C4-2B (cell line): Measurements from ENCODE around the gene AHRR.

Experiments
- H3K27ac ChIP-seq: fragments of 450-650 bp; 2 replicates; pipeline ENCODE4 v1.5.1; 2017
- ZFX ChIP-seq: fragments of 450-650 bp; IDR thresholded peaks from 2 replicates; pipeline ENCODE4 v1.6.1; 2017
- TF ChIP-seq, protein P1 (sequence below): fragments of 450-650 bp; conservative IDR thresholded peaks from 2 replicates; pipeline ENCODE4 v1.5.1; 2017; ENCODE audit warnings: mild to moderate bottlenecking

AHRR gene

DNA sequence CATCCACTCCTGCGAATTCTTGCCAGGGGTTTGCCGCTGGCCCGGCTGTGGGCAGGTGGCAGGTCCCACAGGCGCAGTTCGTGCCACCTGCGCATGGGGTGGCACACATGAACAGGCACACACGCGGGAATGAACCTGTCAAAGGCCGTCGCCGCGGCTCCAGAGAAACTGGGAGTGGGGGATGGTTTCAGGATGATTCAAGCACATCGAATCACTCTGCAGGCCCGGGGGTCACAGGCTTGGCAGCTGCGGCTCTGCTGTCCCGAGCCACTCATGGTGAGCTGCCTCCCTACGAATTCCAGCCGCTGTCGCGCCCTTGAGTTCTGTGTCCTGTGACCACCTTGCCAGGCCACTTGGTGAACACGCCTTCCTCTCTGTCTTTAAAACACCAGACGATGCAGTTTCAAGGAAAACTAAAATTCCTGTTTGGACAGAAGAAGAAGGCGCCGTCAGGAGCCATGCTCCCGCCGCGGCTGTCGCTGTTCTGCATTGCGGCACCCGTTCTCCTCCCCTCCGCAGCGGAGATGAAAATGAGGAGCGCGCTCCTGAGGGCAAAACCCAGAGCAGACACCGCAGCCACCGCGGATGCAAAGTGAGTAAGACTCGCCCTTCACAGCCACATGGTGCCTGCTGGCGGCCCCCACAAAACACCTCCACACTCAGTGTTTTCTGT is 106.0 kb downstream of the AHRR start:
- TF ChIP-seq ZFX, result no peak
- TF ChIP-seq, protein P1, sequence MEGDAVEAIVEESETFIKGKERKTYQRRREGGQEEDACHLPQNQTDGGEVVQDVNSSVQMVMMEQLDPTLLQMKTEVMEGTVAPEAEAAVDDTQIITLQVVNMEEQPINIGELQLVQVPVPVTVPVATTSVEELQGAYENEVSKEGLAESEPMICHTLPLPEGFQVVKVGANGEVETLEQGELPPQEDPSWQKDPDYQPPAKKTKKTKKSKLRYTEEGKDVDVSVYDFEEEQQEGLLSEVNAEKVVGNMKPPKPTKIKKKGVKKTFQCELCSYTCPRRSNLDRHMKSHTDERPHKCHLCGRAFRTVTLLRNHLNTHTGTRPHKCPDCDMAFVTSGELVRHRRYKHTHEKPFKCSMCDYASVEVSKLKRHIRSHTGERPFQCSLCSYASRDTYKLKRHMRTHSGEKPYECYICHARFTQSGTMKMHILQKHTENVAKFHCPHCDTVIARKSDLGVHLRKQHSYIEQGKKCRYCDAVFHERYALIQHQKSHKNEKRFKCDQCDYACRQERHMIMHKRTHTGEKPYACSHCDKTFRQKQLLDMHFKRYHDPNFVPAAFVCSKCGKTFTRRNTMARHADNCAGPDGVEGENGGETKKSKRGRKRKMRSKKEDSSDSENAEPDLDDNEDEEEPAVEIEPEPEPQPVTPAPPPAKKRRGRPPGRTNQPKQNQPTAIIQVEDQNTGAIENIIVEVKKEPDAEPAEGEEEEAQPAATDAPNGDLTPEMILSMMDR, result no peak
- H3K27ac ChIP-seq, result no peak overlapping the region

DNA sequence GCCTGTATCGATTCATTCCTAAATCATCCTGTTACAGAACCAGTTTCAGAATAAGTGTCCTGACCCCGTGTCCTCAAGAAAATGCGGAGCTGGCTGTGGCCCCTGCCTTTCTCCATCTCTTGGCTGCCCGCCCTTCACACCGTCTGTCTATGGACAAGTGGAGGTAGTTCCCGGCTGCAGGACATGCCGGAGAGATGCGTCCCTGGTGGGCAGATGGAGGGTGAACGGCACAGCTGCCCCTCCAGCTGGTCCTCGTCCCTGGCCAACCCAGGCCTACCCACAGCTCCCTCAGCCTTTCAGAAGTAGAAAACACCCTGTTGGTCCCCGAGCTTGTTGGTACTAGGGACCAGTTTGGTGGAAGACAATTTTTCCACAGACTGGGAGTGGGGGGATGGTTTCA is 106.7 kb downstream of the AHRR start:
- TF ChIP-seq, protein P1, result no peak
- no peak for TF ChIP-seq ZFX

DNA sequence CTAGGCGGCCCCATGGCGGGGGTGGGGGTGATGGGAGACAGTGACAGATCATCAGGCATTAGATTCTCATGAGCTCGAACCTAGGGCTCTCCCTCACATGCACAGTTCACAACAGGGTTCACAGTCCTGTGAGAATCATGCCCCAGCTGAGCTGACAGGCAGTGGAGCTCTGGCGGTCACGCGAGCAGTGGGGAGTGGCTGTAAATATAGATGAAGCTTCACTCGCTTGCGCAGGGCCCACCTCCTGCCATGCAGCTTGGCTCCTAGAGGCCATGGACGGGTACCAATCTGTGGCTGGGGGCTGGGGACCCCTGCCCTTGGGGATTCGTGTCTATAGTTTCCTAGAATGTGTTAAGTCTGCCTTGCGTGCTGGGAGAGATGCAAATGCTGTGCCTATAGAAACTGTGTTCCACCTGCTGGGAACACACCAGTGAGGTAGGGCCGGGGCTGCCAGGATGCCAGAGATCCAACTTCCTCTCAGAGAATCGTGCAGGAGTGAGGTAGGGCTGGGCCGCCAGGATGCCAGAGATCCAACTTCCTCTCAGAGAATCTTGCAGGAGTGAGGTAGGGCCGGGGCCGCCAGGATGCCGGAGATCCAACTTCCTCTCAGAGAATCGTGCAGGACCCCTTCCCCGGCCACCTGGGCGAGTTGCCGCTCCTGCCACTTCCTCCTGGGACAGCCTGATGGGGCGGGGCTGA is 107.4 kb downstream of the AHRR start:
- no peak for TF ChIP-seq ZFX
- TF ChIP-seq, protein P1, result no peak
- no peak overlapping the region for H3K27ac ChIP-seq

More for the DNA sequence above, 106.7 kb downstream of the AHRR start:
- H3K27ac ChIP-seq, result no peak overlapping the region

DNA sequence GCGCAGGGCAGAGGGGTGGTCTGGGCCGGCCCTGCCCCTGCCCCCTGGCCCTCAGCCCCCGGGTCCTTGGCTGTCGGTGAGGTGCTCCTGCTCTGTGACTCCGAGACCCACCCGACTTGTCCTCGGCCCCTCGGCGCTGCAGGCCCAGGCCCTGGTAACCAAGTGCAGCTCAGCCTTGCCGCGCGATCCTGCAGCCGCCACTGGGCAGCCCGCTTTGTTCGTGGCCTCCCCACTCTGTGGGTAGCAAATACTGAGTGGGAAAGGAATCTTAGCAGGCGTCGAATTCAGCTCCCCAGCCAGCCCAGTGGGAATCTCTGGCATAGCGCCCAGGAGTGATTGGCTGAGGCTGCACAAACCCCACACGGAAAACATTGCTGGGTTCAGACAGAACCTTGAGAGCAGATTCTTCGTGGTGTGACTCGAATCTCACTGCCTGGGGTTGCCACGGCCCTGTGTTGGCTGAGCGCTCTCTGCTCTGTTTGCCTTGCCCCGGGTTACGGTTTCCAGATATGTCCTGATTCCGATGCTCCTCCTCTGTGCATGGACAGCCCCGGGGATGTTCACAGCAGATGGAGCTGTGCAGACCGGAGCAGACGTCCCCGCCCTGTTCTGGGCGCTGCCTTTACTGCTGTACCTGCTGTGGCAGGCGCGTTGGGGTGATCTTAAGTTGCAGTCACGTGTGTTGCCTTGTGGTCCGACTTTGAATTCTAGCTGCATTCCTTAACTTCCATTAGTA is 108.1 kb downstream of the AHRR start:
- no peak overlapping the region for H3K27ac ChIP-seq
- TF ChIP-seq, protein P1, result no peak

DNA sequence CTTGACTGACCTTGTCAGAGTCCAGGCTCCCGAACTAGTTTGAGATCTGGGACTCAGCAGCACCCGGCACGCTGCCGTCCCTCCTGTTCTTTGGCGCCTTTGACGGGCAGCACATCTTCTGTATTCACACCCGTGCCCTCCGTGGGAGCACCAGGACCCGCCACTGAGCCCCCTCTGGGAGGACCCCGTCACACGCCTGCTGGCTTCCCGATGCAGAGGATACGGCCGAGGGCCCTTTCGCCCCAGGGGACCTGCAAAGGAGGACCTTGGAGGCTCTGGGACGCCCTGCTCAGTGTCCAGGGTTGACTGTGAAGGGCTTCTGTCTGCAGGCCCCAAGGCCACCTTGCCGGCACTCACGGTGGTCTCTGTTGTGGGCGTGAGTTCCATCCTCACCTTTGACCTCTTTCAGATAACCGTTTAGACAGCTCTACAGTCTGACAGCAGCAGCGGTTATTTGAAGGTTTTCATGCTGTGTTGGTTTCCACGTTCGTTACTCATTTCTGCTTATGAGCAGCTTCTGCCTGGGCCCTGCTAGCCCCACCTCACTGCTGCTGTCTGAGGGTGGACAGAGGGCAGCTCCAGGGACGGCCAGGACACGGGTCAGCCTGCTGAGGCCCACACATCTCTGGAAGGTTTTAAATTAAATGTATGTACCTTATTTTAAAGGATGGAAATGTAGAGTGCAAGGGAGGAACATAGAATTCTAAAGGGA is 108.9 kb downstream of the AHRR start:
- no peak for TF ChIP-seq ZFX
- TF ChIP-seq, protein P1, result no peak
- H3K27ac ChIP-seq, result no peak overlapping the region

DNA sequence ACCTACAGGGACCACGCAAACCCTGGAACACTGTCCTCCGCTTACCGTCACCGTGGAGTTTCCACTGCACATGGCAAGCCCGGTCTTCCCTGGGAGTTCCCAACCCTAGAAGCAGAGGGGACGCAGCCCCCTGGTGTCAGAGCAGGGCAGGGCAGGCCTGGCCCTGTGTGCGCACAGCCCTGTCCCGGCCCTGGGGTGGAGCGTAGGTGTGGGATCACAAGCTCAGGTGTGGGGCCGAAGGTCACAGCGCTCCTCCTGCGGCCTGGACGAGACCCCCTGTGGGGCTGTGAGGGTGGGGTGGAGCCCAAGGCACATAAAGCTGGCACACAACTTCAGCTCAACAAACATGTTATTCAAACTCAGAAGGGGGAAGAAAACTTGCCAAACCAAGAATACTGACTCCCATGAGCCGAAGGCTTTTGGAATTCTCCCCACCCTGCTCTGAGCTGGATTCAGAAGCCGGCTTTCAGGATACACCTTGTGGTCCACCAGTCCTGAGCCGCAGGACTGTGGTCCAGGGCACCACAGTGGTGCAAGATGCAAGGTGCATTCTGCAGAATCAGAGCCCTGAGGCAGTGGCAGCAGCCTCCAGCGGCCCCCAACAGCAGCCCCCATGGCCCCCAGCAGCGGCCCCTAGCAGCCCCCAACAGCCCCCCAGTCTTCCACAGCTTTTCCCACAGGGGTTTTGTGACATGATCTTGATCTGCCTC is 109.6 kb downstream of the AHRR start:
- no peak overlapping the region for H3K27ac ChIP-seq

More for the DNA sequence above, 109.6 kb downstream of the AHRR start:
- TF ChIP-seq, protein P1, result peak; percentile 74
- TF ChIP-seq ZFX, result no peak
